ENCODE results near the gene RPS6KA2.

DNA sequence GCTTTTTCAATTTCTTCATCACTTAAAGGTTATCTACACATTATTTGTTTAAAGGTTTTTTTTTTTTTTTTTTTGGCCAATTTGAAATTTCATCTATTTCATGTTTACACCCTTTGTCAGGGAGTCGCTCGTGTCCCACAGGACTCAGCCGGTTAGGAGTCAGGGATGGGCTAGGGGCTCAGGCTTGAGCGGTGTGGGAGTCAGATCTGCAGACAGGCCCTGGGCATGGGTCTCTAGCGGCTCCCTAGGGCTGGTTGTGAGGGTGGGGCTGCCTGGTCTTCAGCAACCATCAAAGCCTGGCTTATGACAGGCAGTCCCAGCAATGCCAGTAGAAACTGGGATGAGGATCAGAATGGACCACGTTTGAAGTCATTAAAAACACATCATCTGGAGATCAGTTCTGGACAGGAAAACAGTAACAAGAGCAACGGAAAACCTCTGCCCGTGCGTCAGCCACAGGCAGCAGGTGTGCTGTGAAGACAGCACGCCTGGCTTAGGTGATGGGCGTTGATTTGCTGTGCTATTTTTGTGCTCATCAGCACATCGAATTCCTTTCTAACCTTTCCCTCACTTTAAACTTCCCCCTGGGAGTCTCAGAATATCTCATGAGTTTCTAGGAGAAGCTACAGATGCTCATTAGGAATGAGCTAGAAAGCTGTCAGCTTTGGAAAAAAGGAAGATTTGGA, 153.0 kb downstream of the RPS6KA2 start:
- TF ChIP-seq CTCF (IDR thresholded peaks at IDR 0.05) = no peak
- TF ChIP-seq ZFX (IDR thresholded peaks at IDR 0.05; ENCODE audit: borderline replicate concordance) = no peak

Measured in 22Rv1 (cell line).